HT1080 (cell line): ENCODE measurements around the gene SNX20. TPM values are rescaled to one million over a fixed set of nuclear protein-coding genes. Genes with fewer than 3 reads are reported as not detected.
A peak's percentile ranks its signal among the peaks of the same experiment; 100 is the strongest.

Experiments
- DNase-seq: peaks from one replicate; pipeline ENCODE4 v3.0.0-alpha.2; 2015; ENCODE audit warnings: low read depth
- total RNA-seq: library from RNA; depleted of rRNA; stranded (reverse); fragments of >200 nt; shearing (Covaris generic); gene quantifications from 2 replicates; pipeline ENCODE4 v1.2.3, GENCODE V29; 2014

Gene SNX20
- total RNA-seq, 1 experiment from 2014 or later = not detected

GRCh38 chr16:50705436-50706110, 24.5 kb upstream of the SNX20 start:
- DNase-seq = no peak

- DNase-seq = no peak
Measured at GRCh38 chr16:50704245-50704644, 23.1 kb upstream of the SNX20 start.

GRCh38 chr16:50702725-50703124, 21.6 kb upstream of the SNX20 start:
- peak; percentile 17 for DNase-seq

GRCh38 chr16:50699326-50700159, 18.4 kb upstream of the SNX20 start:
- DNase-seq = peak; percentile 39

GRCh38 chr16:50697881-50698767, 17.0 kb upstream of the SNX20 start:
- DNase-seq = no peak

- DNase-seq = no peak
Measured at GRCh38 chr16:50697421-50697715, 16.3 kb upstream of the SNX20 start.

GRCh38 chr16:50696575-50697420, 15.7 kb upstream of the SNX20 start:
- DNase-seq = peak; percentile 72

GRCh38 chr16:50696126-50696525, 15.0 kb upstream of the SNX20 start:
- no peak for DNase-seq

GRCh38 chr16:50695017-50696000, 14.2 kb upstream of the SNX20 start:
- no peak for DNase-seq

GRCh38 chr16:50694206-50694605, 13.1 kb upstream of the SNX20 start:
- no peak for DNase-seq

- DNase-seq = no peak
Measured at GRCh38 chr16:50692999-50693781, 12.1 kb upstream of the SNX20 start, which contains the start of gene NOD2. TSS of gene NOD2 (plus strand) at chr16:50693606. CDS start at chr16:50699496, 5,890 bp downstream.

GRCh38 chr16:50692644-50692998, 11.5 kb upstream of the SNX20 start:
- DNase-seq = no peak

- no peak for DNase-seq
Measured at GRCh38 chr16:50690177-50690576, 9.1 kb upstream of the SNX20 start.

- no peak for DNase-seq
Measured at GRCh38 chr16:50688867-50689266, 7.8 kb upstream of the SNX20 start.

GRCh38 chr16:50688083-50688482, 7.0 kb upstream of the SNX20 start:
- no peak for DNase-seq

- DNase-seq = no peak
Measured at GRCh38 chr16:50685462-50686063, 4.5 kb upstream of the SNX20 start.

- DNase-seq = no peak
Measured at GRCh38 chr16:50684823-50685461, 3.8 kb upstream of the SNX20 start.
